HG02884 (cell line): Measurements from ENCODE around the gene XRRA1.
"Not testable (repeated sequence)": the region's sequence is repeated elsewhere in the genome, so short reads cannot be mapped to it uniquely, and the experiment has no call there.

ENCODE experiments used
- ATAC-seq: cut with Tn5 transposase; IDR thresholded peaks from one replicate; pipeline ENCODE4 v1.9.1; 2021; ENCODE audit warnings: mild to moderate bottlenecking, moderate library complexity; ENCODE audit not compliant: unreplicated experiment

XRRA1 gene

DNA sequence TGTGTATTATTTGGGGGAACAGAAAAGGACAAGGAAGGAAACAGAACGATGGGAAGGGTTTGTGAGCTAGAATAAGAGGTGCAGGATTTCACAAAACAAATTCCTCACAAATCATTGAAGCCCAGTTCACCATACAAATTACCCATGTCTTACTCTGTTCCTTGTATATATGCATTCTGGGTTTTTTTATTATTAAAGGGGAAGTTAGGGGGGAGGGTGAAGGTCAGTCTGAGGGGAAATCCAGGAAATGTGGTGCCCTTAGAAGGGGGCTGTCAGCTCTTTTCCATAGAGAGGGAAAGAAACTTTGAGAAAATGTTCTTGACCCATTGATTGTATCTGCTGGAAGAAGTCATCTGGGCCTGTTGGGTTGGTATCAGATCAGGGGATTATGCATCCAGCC is 109.4 kb downstream of the XRRA1 start:
- no peak for ATAC-seq

DNA sequence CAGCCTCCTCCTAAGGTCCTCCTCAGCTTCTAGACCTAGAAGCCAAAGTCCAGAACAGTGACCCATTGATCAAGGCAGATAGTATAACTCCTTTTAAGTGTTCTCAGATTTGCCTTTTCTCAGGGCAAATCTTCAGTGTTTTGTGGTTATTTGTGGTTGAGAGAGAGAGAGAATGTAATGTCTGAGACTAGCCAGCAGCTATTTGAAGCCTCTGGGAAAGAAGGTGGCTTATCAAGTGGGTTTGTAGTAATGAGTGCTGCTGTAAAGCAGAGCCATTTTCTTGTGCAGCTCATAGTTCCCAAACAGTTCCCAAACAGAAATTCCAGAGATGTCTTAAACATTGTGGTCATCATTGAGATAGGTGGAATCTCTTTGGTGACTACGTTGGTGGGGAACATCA is 110.7 kb downstream of the XRRA1 start:
- no peak for ATAC-seq

DNA sequence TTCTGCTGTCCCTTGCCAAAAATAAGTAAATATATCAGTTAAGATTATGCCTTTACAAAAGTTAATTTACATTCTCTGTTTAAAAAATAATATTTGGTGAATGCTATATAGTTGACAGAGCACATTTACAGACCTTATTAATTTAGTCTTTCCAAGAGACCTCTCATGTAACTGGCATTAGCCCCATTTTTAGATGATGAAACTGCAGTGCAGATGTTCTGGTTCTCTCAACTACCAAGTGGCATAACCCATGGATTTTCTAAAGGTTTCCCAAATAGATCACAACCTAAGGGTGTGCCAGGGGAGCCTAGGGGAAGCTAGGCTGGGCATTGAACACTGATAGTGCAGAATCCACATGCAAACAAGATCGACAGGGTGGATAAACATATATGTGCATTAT is 111.7 kb downstream of the XRRA1 start:
- no peak for ATAC-seq

DNA sequence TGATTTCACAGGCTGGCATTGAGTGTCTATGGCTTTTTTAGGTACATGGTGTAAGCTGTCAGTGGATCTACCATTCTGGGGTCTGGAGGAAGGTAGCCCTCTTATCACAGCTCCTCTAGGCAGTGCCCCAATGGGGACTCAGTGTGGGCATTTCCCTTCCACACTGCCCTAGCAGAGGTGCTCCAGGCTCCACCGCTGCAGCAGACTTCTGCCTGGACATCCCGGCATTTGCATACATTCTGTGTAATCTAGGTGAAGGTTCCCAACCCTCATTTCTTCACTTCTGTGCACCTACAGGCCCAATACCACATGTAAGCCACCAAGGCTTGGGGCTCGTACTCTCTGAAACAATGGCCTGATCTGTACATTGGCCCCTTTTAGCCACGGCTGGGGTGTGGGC is 122.0 kb downstream of the XRRA1 start:
- no peak for ATAC-seq

DNA sequence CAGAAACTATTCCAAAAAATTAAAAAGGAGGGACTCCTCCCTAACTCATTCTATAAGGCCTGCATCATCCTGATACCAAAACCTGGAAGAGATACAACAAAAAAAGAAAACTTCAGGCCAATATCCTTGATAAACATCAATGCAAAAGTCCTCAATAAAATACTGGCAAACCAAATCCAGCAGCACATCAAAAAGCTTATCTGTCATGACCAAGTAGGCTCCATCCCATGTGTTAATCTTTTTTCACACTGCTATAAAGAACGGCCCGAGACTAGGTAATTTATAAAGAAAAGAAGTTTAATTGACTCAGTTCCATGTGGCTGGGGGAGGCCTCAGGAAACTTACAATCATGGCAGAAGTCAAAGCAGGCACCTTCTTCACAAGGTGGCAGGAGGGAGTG is 123.3 kb downstream of the XRRA1 start:
- not testable (repeated sequence) for ATAC-seq

DNA sequence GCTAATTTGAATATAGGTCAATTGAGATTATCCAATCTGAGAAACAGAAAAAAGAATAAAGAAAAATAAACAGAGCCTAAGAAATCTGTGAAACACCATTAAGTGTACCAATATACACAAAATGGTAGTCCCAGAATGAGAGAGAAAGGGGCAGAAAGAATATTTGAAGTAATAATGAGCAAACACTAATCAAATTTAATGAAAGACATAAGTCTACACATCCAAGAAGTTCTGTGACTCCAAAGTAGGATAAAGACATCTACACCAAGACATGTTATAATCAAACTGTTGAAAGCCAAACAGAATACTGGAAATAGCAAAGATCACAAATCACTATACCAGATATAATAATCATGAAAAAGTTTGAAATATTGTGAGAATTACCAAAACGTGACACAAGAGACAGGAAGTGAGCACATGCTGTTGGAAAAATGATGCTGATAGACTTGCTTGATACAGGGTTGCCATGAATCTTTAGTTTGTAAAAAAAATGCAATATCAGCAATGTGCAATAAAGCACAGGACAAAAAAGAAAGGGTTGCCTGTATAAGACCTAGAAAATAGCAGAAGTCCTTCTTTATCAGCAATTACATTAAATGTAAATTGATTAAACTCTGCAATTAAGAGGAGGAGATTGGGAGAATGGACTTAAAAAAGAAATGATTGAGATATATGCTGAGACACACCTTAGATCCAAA is 124.5 kb downstream of the XRRA1 start:
- no peak for ATAC-seq

DNA sequence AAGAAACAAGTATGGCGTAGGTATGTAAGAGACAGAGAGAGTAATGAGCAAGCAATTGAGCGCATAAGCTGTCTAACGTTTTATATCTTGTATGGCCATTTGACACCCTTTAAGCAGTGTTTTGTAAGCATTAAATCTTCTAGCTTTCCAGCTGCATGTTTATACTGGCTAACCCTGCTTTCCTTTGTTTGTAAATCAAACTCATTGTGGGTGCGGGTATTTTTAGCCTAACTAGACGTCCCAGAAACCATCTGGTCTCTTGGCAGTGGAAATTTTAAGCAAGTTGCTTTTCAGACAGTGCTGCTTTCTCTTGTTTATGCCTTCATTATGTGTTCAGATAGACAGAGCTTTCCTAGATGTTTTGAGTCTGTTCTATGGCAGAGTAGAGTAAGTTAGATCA is 126.7 kb downstream of the XRRA1 start:
- ATAC-seq, result no peak

DNA sequence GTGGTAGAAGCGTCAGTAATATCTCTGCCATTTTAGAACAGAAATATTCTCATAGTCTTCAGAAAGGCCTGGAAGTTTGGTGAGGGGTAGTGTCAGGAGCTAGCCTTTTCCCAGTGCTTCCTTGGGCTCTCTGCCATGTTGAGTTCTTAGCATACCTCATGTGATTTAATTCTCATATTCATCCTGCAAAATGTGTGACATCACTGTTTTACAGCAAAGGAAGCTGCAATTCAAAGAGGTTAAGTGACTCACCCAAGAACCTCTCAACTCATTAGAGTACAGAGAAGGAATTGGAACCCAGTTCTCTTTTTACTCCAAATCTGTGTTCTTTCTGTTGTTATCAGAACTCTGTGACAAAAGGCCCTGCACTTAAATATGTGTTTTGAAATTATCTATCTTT is 128.1 kb downstream of the XRRA1 start:
- no peak for ATAC-seq

DNA sequence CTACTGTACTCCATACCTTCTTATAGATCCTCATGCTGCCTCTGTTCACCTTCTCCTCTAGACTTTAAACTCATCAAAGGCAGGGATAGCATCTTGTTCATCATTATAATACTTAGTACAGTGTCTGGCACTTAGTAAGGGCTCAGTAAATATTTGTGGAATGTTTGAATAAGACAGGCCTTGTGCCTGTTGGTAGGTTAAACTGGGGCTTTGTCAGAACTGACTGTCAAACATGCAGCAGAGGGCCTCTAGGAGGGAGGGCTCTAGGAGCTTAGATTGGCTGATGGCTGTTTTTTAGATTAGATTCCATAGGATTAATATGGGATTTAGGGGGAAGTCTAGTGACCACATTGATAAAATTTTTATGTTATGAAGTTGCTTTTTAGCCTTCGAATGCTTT is 129.5 kb downstream of the XRRA1 start:
- no peak for ATAC-seq

DNA sequence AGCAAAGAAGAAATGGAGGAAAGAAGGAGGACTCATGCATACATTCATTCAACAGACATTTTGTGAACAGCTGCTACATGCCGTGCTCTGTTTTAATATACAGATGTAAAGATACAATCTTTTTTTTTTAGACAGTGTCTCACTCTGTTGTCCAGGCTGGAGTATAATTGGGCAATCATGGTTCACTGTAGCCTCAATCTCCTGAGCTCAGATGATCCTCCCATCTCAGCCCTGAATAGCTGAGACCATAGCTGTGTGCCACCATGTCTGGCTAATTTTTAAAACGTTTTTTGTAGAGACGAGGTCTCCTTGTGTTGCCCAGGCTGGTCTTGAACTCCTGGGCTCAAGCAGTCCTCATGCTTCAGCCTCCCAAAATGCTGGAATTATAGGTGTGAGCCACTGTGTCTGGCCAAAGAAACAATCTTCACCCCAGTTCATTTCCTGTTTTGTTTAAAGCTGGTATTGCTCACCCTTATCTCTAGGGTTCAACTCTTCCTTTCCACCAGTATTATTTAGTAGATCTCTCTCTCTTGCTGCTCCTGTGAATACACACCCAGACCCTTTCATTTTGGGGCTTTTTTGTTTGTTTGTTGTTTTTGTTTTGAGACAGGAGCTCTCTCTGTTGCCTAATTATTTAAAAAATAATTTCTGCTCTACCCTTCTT is 130.5 kb downstream of the XRRA1 start:
- ATAC-seq, result no peak

DNA sequence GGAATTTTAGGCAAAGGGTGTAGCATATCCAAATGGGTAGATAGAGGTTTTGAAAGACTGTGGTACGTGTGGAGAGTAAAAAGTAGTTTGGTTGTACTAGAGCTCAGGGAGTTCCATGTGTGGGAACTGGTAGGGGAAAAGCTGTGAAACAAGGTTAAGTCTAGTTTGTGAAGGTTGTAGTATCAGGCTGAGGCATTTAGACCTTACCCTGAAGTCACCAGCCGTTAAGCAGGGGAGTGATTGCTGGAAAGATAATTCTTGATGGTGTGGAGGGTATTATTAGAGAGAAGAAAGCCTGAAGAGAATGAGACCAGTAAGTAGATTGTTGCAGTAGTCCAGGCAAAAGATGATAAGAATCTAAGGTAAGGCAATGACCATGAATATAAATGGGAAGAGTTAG is 132.2 kb downstream of the XRRA1 start:
- ATAC-seq, result no peak

DNA sequence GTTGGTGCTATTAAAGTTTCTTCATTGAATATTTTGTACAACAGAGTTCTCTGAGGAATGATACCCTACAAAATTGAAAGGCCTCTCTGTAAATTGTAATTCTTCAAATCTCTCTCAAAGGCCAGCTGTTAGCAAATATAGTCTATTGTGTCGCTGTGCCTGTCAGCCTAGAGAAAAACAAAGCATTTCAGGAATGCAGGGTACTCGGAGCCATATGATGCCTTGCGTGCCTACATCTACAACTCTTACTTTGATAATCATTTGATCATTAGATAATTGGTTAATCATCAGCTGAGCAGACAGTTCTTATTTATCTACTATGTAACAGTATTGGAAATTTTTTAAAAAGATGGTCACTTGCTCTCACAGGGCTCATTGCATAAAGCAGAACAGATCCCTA is 132.9 kb downstream of the XRRA1 start:
- no peak for ATAC-seq

DNA sequence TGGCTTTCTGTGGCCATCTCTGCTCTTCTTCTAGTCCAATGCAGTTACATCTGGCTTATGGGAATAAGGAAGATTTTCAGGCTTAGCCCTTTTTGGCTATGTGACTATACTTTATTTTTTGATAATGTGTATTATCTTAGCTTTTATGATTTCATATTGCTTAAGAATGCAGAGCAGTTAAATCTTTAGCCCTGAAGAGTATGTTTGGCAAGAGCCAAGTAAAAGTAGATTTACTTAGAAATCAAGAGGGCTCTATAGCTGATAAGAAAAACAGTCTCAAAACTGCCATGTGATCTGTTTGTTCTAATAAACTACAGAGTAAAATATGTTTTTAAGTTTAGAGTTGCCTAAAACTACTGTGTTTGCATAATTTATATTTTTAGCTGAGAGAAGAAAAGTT is 139.1 kb downstream of the XRRA1 start:
- ATAC-seq, result no peak

DNA sequence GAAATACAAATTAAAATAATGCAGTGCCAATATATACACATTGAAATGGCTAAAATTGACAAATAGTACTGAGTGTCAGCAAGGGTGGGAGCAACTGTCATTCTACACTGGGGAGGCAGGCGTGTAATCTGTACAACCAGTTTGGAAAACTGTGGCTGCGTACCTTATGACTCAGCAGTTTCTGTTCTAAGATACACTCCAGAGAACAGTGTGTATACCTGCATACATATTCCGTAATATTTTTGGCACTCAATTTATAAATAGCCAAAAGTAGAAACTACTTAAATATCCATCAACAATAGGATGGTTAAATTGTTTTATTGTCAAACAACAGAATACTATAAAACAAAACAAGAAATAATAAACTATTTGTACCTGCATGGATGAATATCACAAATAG is 142.6 kb downstream of the XRRA1 start:
- ATAC-seq, result no peak

DNA sequence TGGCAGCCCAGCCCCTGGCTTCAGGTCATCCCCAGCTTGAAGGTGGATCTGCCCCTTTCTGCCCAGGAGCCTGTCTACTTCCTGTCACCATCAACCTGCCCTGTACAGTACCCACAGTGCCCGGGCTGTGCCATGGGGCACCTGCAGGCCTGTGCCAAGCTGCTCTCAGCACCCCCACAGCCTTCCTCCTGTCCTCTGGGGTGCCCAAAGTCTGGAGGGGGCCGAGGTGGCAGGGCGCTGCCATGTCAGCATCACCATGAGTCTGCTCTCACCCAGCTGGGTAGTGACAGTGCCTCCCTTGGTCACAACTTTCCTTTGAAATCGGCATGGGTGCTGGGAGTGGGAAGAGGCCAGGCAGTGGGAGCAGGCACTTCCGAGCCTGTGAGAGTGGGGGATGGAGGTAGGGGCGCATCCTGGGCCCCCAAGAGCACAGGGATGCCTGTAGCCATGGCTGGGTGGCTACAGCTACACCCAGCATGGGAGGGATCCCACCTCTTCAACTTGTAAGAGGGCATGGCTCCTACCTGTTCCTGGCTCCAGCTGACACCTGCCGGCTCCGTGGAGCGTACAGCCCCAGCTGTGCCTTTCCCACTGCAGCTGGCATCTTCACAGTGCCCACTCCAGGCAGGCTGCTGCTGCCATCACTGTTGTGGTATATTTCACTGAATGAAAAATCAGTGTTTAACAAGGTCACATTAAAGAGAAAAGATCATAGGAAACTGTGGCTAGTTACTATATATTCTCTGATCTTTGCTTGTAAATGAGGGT is 157.4 kb downstream of the XRRA1 start:
- ATAC-seq, result no peak
